Activated CD4-positive, alpha-beta T cell treated with anti-CD3 and anti-CD28 coated beads, Interleukin-2, amount 10 ng/mL, durations not matched to agents 7 days and 5 days (primary cell): ENCODE measurements around the gene SUSD1. TPM values are rescaled to one million over a fixed set of nuclear protein-coding genes. Genes with fewer than 3 reads are reported as not detected.

Source experiments
- CTCF ChIA-PET: fragments of 350-600 bp; sonication (Branson Sonifier 250); formaldehyde crosslinking; loops from one replicate; lab custom pipeline; 2021; ENCODE audit warnings: antibody characterized with exemption; lab: Charles Lee
- POLR2A ChIA-PET: fragments of 350-600 bp; sonication (Branson Sonifier 250); formaldehyde crosslinking; loops from one replicate; lab custom pipeline; 2021; ENCODE audit warnings: antibody characterized with exemption; lab: Charles Lee
- DNase-seq: peaks from one replicate; pipeline ENCODE4 v3.0.0-alpha.2; 2020
- H3K27ac Mint-ChIP-seq: one replicate; pipeline ENCODE4 v1.8.0; 2021; ENCODE audit warnings: mild to moderate bottlenecking, moderate library complexity, mixed read lengths
- H3K27me3 Mint-ChIP-seq: one replicate; pipeline ENCODE4 v1.8.0; 2021; ENCODE audit warnings: mixed read lengths
- H3K36me3 Mint-ChIP-seq: one replicate; pipeline ENCODE4 v1.8.0; 2021; ENCODE audit warnings: low read depth, mixed read lengths
- H3K4me1 Mint-ChIP-seq: one replicate; pipeline ENCODE4 v1.8.0; 2021; ENCODE audit warnings: mixed read lengths
- H3K4me3 Mint-ChIP-seq: one replicate; pipeline ENCODE4 v1.8.0; 2021; ENCODE audit warnings: mild to moderate bottlenecking, moderate library complexity, mixed read lengths
- H3K9me3 Mint-ChIP-seq: one replicate; pipeline ENCODE4 v1.8.0; 2021; ENCODE audit warnings: mixed read lengths
- total RNA-seq, 2 experiments: library from RNA; stranded (reverse); gene quantifications; one replicate each; pipeline ENCODE4 v1.2.3, GENCODE V29; 2021

Gene SUSD1
- total RNA-seq, 2 experiments from 2014 or later, result 12.0 to 14.7 TPM

- POLR2A ChIA-PET, result no interaction called here
- Mint-ChIP-seq H3K4me3 (no peak overlapping the region), H3K9me3 (peaks cover 6% of the 10 kb centered on the region), H3K27ac (peak overlapping the region; percentile 54), H3K27me3 (peaks cover 3% of the 10 kb centered on the region), H3K36me3 (peaks cover 8% of the 10 kb centered on the region), H3K4me1 (peaks cover 2% of the 10 kb centered on the region)
- no peak for DNase-seq
- CTCF ChIA-PET, result interaction anchor here (1.9 kb wide), 1 partner anchor 13 kb away, joined by 6 read pairs; no protein-coding TSS in a partner anchor
Observed at GRCh38 chr9:112188884-112189283, 13.8 kb upstream of the SUSD1 start.

GRCh38 chr9:112187404-112187803 is 12.3 kb upstream of the SUSD1 start:
- Mint-ChIP-seq H3K9me3 (peaks cover 12% of the 10 kb centered on the region), H3K36me3 (peaks cover 12% of the 10 kb centered on the region), H3K27ac (no peak overlapping the region), H3K27me3 (peaks cover 12% of the 10 kb centered on the region), H3K4me3 (no peak overlapping the region), H3K4me1 (peaks cover 6% of the 10 kb centered on the region)
- POLR2A ChIA-PET, result no interaction called here
- CTCF ChIA-PET, result interaction anchor here (0.6 to 1.9 kb wide), 4 partner anchors 10 to 26 kb away, joined by 3 to 6 read pairs (median 3); no protein-coding TSS in a partner anchor
- DNase-seq, result no peak

DNA sequence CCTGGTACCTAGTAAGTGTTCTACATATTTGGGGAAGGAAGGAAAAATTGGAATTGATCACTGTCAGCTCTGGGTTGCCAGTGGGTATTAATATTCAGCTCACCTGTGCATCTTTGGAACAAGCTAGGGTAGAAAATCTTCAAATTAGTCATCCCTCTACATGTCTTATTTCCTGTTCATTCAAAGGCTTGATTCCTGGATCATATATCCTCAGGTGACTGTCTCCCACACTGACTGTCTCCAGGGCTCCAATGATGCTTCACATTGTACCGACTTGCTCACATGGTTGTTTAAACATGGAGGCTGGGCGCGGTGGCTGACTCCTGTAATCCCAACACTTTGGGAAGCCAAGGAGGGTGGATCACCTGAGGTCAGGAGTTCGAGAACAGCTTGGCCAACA is 11.6 kb upstream of the SUSD1 start:
- peaks cover 7% of the 10 kb centered on the region for H3K4me1 Mint-ChIP-seq
- peaks cover 14% of the 10 kb centered on the region for H3K27me3 Mint-ChIP-seq
- H3K4me3 Mint-ChIP-seq, result no peak overlapping the region
- no peak overlapping the region for H3K27ac Mint-ChIP-seq
- ChIA-PET CTCF (interaction anchor here (0.9 kb wide), 1 partner anchor 10 kb away, joined by 3 read pairs; no protein-coding TSS in a partner anchor), POLR2A (no interaction called here)
- no peak for DNase-seq
- peaks cover 14% of the 10 kb centered on the region for H3K36me3 Mint-ChIP-seq
- H3K9me3 Mint-ChIP-seq, result peaks cover 14% of the 10 kb centered on the region

- POLR2A ChIA-PET, result no interaction called here
- peaks cover 10% of the 10 kb centered on the region for H3K9me3 Mint-ChIP-seq
Observed at GRCh38 chr9:112184946-112185345, 9.8 kb upstream of the SUSD1 start.

GRCh38 chr9:112184221-112184620 is 9.1 kb upstream of the SUSD1 start:
- DNase-seq, result no peak
- CTCF ChIA-PET, result interaction anchor here (1.0 to 1.6 kb wide), 5 partner anchors 9 to 148 kb away, joined by 3 to 5 read pairs (median 3); no protein-coding TSS in a partner anchor
- POLR2A ChIA-PET, result interaction anchor here (1.0 kb wide), 1 partner anchor 98 kb away, joined by 3 read pairs; no protein-coding TSS in a partner anchor

More at GRCh38 chr9:112184946-112185345, 9.8 kb upstream of the SUSD1 start:
- H3K36me3 Mint-ChIP-seq, result peaks cover 9% of the 10 kb centered on the region
- no peak overlapping the region for H3K27ac Mint-ChIP-seq
- CTCF ChIA-PET, result interaction anchor here (1.0 to 1.9 kb wide), 5 partner anchors 8 to 147 kb away, joined by 3 to 7 read pairs (median 3); no protein-coding TSS in a partner anchor
- H3K4me3 Mint-ChIP-seq, result no peak overlapping the region
- H3K4me1 Mint-ChIP-seq, result peaks cover 22% of the 10 kb centered on the region
- peaks cover 16% of the 10 kb centered on the region for H3K27me3 Mint-ChIP-seq
- no peak for DNase-seq

GRCh38 chr9:112180387-112180881 is 5.3 kb upstream of the SUSD1 start:
- peak overlapping the region; percentile 81 for H3K27ac Mint-ChIP-seq
- peaks cover 61% of the 10 kb centered on the region for H3K4me1 Mint-ChIP-seq
- CTCF ChIA-PET, result interaction anchor here (0.9 kb wide), 1 partner anchor 12 kb away, joined by 3 read pairs; no protein-coding TSS in a partner anchor
- H3K9me3 Mint-ChIP-seq, result peaks cover 8% of the 10 kb centered on the region
- H3K27me3 Mint-ChIP-seq, result peaks cover 30% of the 10 kb centered on the region
- peak; percentile 67 for DNase-seq
- POLR2A ChIA-PET, result no interaction called here
- H3K36me3 Mint-ChIP-seq, result peaks cover 12% of the 10 kb centered on the region
- peak overlapping the region; percentile 37 for H3K4me3 Mint-ChIP-seq

More at GRCh38 chr9:112184221-112184620, 9.1 kb upstream of the SUSD1 start:
- Mint-ChIP-seq H3K27me3 (peaks cover 16% of the 10 kb centered on the region), H3K27ac (no peak overlapping the region), H3K4me3 (no peak overlapping the region), H3K4me1 (peaks cover 26% of the 10 kb centered on the region), H3K9me3 (peaks cover 10% of the 10 kb centered on the region), H3K36me3 (peaks cover 9% of the 10 kb centered on the region)

DNA sequence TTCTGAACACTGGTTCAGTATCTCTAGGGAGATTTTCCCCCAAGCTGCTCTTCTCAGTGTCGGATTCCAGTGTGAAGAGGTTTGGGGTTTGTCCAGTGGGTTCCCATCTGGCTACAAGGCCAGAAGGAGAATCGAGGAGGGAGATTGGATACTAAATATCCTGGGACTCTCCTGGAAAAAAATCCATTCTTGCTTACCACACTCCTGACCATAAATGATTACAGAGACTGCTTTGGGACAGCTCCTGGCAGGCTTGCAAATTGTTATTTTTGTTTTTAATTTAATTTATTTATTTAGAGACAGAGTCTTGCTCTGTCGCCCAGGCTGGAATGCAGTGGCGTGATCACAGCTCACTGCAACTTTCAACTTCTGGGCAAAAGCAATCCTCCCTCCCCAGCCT is 4.7 kb upstream of the SUSD1 start:
- Mint-ChIP-seq H3K4me1 (peaks cover 63% of the 10 kb centered on the region), H3K36me3 (peaks cover 12% of the 10 kb centered on the region), H3K9me3 (peaks cover 8% of the 10 kb centered on the region), H3K27ac (peak overlapping the region; percentile 81), H3K27me3 (peaks cover 30% of the 10 kb centered on the region), H3K4me3 (no peak overlapping the region)
- ChIA-PET CTCF (no interaction called here), POLR2A (interaction anchor here (0.6 kb wide), 1 partner anchor 1424 kb away, joined by 12 read pairs; no protein-coding TSS in a partner anchor)
- DNase-seq, result no peak

GRCh38 chr9:112176524-112176923 is 1.4 kb upstream of the SUSD1 start:
- POLR2A ChIA-PET, result interaction anchor here (0.8 kb wide), 1 partner anchor 310 kb away, joined by 3 read pairs; the partner anchor contains the start of gene KIAA1958
- CTCF ChIA-PET, result interaction anchor here (0.6 to 2.0 kb wide), 8 partner anchors 9 to 1277 kb away, joined by 3 to 7 read pairs (median 4); no protein-coding TSS in a partner anchor
- Mint-ChIP-seq H3K36me3 (peaks cover 27% of the 10 kb centered on the region), H3K4me3 (peak overlapping the region; percentile 63), H3K27me3 (peaks cover 16% of the 10 kb centered on the region), H3K9me3 (peaks cover 8% of the 10 kb centered on the region), H3K27ac (peak overlapping the region; percentile 84), H3K4me1 (peaks cover 81% of the 10 kb centered on the region)
- DNase-seq, result peak; percentile 55

DNA sequence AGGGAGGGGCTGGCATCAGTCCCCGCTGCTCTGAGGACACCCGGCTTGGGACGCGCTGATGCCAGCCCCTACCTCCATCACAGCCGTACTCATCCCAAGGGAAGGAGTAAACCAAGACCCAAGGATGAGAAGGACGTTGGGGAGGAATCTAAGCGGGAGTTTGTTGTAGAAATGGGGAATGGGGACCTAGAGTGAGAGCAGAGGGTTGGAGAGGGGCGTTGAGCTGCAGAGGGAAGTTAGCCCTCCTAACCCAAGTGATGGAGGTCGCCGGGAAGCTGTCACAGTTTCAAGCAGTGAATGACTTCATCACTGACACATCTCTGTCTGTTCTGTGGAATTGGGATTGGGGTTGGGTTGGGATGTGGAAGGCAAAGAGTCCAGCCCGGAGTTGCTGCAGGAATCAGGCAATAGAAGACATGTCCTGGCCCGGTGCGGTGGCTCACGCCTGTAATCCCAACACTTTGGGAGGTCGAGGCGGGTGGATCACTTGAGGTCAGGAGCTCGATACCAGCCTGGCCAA is 759 bp upstream of the SUSD1 start:
- H3K27ac Mint-ChIP-seq, result peak overlapping the region; percentile 84

DNA sequence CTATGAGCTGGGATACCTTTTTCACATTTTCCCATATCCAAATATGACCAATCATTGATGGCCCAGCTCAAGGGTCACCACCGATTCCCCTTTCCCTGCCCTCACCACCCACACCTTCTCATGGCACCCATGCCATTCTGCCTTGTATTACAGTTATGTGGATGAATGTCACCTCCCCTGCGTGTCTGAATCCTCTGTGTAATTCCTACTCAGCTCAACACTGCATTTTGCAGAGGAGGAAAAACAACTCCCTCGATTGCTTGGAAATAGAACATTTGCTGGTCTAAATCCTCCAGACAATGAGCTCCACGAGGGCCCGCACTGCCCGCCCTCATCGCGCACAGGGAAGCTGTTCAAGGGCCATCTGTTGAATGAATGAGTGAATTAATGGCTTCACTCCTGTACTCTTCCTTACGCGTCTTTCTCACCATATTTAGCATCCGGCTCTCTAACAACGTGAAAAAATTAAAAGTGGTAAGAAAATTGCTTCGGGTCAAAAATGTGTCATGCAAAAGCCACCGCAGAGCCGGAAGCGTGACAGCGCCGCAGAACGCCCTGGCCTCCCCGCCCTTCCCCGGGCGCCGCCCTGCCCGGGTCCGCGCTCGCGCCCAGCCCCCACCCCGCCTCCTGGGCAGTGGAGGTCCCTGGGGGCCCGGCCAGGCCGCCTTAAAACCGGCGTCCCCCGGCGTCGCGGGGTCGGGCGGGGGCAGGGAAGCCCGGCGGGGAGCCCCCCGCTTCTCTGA is 704 bp downstream of the SUSD1 start:
- ChIA-PET POLR2A (interaction anchor here (0.6 kb wide), 1 partner anchor 399 kb away, joined by 4 read pairs; no protein-coding TSS in a partner anchor), CTCF (interaction anchor here (0.8 to 3.1 kb wide), 3 partner anchors 11 to 54 kb away, joined by 3 to 13 read pairs (median 3); no protein-coding TSS in a partner anchor)
- Mint-ChIP-seq H3K36me3 (peaks cover 32% of the 10 kb centered on the region), H3K27me3 (peaks cover 14% of the 10 kb centered on the region), H3K4me3 (peak overlapping the region; percentile 88), H3K4me1 (peaks cover 78% of the 10 kb centered on the region), H3K27ac (peak overlapping the region; percentile 97), H3K9me3 (peaks cover 13% of the 10 kb centered on the region)
- DNase-seq, result peak; percentile 82

More for the DNA sequence above, 759 bp upstream of the SUSD1 start:
- Mint-ChIP-seq H3K4me1 (peaks cover 79% of the 10 kb centered on the region), H3K4me3 (peak overlapping the region; percentile 63), H3K27me3 (peaks cover 14% of the 10 kb centered on the region), H3K9me3 (peaks cover 8% of the 10 kb centered on the region), H3K36me3 (peaks cover 27% of the 10 kb centered on the region)
- CTCF ChIA-PET, result interaction anchor here (0.6 to 2.0 kb wide), 6 partner anchors 10 to 1278 kb away, joined by 3 to 7 read pairs (median 4); no protein-coding TSS in a partner anchor
- POLR2A ChIA-PET, result no interaction called here
- peak; percentile 8 for DNase-seq

GRCh38 chr9:112173489-112174221 is 1.4 kb downstream of the SUSD1 start:
- CTCF ChIA-PET, result interaction anchor here (0.8 to 3.1 kb wide), 3 partner anchors 10 to 53 kb away, joined by 3 to 13 read pairs (median 3); no protein-coding TSS in a partner anchor
- Mint-ChIP-seq H3K36me3 (peaks cover 36% of the 10 kb centered on the region), H3K27me3 (peaks cover 14% of the 10 kb centered on the region), H3K4me3 (peak overlapping the region; percentile 88), H3K27ac (peak overlapping the region; percentile 97), H3K9me3 (peaks cover 13% of the 10 kb centered on the region), H3K4me1 (peaks cover 83% of the 10 kb centered on the region)
- POLR2A ChIA-PET, result no interaction called here
- DNase-seq, result no peak
